CD4-positive, alpha-beta T cell treated with Interleukin-17A for 1 hour (primary cell): ENCODE results near the gene FCN2.

ENCODE experiments used
- DNase-seq: peaks from one replicate; pipeline ENCODE4 v3.0.0-alpha.2; 2020

Gene FCN2

DNA sequence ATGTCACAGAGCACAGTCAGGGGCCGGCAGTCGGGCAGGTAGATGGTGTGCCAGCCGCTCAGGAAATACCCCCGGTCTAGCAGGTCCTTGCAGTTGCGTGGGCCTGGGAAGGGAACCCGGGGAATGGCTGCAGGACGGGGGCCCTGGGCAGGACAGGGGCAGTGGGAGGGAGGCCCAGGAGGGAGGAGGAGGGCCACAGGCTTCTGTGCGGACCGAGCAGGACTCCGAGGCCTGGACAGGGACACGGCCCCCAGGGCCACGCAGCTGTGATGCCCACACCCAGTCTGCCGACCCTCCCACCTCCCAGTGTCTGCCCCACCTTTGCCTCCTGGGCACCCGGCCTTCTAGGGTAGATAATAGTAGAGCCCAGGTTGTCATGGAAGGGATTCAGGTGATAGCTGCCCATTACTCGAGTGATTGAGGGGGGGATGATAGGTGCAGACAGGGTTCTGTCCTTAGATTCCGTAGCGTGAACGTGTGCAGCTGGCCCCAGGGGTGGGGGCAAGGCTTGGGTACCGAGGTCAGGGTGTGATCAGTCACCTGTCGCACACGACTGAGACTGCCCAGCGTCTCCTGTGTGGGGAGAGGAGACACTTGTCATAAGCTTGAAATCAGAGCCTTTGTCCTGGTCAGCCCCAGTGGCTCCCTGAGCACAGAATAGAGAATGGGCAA is 32.6 kb downstream of the FCN2 start:
- no peak for DNase-seq

DNA sequence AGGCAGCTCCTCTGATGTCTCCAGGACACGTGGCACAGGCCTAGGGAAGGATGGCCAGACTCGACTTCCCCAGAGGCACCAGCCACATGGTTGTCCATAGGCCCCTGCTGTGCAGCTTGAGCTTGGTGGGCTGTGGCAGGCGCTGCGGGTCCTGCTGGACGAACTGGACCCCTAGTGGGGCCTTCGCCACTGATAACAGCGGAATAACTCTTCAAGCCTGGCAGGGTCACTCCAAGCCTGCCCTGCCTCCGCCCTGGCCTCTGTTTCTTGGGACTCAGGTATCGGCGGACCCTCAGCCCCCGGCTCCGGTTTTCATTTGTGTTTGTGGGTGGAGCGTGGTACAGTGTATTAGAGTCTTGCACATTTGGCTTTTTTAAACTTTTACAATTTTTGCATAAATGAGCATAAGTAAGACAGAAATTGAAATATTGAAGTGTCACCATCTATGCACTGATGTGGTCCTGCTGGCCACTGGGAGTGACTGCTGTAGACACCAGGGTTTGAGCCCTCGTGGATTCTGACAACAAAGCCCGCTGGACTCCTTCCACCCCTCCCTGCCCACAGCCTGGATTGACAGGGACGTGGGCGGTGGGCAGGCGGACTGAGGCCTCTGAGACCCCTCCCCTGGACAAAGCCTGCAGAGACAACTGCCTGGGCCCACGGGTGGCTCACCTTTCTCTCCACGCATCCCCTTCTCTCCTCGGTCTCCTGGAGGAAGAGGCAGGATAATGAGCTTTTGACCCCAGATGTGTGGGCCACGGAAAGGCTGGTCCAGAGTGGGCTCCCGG is 33.3 kb downstream of the FCN2 start:
- DNase-seq: no peak

DNA sequence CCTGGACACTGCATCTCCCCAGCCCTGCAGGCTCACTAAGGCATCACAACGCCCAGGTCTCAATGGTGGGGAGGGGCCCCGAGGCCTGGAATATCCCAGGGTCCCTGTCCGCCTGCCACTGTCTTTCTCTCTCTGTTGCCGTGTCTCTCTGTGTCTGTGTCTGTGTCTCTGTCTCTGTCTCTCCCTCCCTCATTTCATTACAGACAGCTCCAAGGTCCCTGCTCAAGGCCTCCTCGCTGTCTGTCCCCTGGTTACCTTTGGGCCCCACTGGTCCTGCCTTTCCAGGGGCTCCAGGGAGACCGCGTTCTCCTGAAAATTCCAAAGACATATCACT is 33.9 kb downstream of the FCN2 start:
- no peak for DNase-seq

DNA sequence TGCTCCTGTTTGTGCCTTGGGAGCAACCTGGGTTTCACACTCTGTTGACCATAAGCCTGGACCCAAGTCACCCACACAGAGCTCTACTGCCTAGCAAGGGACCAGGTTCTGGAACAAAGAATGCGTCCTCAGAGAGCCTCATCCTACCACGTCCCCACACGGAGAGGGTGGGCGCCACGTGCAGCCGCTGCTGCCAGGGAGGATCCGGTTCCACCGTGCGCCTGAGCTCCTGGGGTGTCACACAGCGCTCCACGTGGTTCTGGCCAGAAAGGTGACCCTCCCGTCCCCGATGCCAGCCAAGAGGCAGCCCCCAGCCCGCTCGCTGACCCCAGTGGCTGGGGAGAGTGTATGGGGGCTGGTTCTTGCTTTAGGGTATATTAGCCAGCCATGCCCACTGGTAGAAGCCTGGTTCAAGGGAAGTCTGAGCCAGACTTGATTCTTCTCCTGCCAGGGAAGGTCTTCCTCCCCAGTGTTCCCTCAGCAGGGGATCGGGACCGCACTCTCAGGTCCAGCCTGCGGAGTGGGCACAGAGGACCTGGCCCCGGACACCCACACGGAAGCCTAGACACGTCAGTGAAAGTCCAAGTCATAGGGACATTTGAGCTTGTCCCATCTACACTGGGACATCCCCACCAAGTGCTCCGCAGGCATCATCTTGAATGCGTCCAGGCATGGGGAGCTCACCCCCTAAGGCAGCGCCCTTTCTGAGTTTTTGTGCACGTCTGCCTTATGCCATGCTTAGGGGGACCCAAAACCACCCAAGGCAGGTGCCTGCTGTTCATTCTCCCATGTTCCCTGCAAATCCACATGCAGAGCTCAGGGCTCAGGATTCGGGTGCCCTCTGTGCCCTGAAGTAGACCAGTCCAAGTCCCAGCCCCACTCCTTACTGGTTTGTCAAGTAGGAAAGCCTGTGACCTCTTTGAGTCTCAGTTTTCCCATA is 34.7 kb downstream of the FCN2 start:
- no peak for DNase-seq

DNA sequence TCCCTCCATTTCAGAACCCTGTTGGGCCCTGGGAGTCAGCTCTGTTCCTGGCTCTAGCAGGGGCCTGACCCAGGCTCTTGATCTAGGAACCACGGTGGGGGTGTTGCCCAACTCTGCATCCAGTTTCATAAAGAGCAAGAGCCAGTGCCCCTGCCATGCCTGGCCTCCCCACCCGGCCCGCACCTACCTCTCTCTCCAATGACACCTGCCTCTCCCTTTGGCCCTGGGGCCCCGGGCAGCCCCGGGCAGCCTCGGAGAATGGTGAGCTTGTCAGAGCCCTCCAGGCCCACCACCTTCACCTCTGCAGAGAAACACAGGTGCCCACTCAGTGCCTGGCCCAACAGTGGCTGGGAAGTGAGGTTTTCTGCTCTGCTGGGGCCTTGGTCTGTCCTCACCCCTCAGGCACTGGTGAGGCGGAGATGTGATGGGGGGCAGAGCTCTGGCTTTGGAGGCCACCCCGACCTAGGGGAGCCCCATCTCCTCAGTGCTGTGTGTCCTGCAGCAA is 35.6 kb downstream of the FCN2 start:
- DNase-seq: no peak

DNA sequence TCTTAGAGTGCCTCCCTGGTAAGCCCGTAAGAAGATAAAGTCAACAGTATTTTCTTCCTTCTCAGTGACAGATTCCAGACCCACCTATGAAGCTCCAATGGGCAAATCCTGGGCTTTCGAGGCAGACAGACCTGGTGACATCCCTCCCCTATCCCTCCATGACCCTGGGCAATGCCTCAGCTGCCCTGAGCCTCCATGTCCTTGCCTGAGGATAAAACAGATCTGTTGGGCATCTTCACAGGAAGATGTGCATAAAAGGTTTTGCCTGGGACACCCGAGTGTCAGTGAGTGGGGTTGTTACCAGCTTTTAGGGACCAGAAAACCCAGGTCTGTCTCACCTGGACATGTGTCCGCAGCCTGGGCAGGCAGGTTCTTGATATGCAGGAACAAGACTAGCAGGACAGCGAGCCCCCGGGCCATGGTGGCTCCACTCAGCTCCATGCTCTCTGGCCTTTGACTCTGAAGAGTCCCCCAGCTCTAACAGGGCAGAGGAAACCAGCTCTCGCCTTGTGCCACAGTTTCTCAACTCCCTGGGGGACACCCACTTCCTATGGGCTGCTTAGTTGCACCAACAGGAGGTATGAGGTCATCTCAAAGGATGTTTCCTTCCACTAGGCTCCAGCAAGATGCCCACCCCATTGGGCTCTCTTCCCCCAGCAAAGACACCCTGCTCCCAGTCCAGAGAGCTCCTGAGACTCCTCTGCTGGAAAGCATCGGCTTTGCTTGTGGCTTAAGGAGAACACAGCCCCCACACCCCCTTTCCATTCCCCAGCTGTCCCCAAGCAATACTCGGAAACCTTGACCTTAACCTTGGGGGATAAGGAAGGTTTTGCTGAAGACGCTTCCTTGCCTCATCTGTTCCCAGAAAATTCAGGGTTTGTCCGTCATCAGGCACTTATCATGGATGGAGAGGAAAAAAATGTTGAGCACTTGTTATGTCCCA is 37.1 kb downstream of the FCN2 start, which contains the start of gene FCN1:
TSS of gene FCN1 (minus strand) at position 482 of the 943 bp plus-strand sequence. CDS start at position 441, 41 bp downstream.
- no peak for DNase-seq

DNA sequence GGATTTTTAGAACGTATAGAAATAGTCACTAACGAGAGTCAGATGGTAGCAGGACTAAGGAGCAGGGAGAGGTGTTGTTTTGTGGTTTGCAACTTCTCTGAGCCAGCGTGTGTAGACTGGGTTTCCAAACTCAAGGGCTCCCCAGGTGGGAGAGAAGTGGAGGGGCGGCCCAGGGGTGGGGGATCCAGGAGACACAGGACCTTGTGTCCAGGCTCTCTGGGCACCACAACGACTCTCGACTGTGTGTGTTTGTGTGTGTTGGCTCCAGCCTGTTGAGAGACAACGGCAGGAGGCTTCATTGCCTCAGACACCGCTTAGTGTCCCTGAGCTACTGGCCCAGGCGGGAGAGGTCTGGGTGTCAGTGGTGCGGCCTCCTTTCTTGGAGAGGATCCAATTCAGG is 38.0 kb downstream of the FCN2 start:
- DNase-seq: no peak

DNA sequence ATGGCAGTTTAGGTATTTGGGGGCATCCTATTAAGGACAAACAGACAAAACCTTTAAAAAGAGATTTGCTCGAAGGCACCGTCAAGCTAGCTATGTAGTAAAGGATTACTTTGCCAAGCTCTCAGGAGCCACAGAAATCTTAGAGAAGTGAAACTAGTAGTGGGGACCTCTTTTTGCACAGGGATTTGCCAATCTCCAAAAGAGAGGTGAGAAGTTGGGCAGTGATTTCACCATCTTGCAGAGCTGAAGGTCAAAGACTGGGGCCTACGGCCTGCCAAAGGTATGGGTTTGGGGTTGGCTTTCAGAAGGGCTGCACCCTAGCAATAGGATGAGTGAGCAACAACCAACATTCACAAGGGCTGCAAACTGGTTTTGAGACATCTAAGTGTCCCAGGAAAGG is 38.7 kb downstream of the FCN2 start:
- DNase-seq: no peak

DNA sequence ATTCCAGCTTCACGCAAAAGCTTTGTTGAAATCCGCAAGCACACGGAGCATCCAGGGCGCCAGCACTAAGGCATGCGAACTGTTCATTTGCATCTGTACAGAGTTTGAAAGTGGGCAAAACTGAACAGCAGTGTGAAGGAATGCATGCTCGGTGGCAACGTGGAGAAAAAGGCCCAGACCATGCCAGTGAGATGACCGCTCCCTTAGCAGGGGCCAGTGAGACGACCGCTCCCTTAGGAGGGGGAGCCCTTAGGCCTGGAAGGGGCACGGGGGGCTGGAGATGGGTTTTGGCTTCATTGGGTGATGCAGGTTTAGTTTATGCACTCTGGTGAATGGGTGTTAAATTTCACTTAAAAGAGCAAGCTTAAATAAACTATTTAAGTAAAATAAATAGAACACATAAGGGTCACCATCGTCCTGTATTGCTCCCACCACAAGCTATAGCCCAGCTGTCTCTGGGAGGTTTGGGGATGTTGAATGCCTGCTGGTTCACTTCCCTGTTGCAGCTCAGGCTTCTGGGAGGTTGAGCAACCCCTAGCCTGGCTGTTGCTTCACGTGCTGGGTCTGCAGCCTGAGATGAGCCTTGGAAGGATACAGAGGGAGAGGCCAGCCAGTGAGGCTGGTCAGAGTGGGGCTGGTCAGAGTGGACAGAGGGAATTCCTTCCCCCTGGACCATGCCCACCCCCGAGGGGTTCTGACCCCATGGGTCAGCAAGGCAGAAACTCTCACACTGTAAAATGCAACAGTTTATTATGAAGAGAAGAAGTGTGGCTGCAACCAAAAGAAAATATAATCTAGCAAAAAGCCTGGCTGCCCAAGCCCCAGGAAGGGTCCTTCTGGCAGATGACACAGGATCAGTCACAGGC is 41.7 kb downstream of the FCN2 start:
- DNase-seq: no peak

DNA sequence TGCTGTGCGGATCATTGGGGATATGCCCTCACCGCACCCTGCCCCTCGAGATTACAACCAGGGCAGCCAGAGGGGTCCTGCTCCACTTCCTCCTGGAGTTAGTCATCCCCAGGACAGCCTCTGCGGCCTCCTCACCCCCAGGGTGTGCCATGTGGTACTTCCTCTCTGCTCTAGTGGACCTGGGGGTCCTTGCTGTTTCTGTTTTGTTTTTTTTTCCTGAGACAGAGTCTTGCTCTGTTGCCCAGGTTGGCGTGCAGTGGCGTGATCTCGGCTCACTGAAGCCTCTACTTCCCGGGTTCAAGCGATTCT is 42.3 kb downstream of the FCN2 start:
- no peak for DNase-seq

DNA sequence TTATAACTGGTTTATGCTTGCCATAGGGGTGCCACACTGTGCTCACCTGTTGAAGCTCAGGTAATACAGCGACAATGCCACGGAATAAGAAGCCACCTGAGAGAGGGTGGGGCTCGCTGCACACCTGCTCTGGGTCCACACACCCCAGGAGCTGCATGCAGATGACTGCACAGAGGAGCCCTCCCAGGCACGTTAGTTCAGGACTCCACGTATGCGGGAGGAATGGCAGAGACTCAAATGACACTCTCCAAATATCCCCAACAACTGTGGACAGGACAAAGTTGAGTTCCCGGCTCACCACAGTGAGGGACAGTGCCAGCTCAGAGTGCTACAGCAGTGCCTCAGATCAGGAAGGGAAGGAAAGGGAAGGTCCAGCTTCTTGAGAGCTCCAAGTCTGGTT is 42.9 kb downstream of the FCN2 start:
- no peak for DNase-seq

DNA sequence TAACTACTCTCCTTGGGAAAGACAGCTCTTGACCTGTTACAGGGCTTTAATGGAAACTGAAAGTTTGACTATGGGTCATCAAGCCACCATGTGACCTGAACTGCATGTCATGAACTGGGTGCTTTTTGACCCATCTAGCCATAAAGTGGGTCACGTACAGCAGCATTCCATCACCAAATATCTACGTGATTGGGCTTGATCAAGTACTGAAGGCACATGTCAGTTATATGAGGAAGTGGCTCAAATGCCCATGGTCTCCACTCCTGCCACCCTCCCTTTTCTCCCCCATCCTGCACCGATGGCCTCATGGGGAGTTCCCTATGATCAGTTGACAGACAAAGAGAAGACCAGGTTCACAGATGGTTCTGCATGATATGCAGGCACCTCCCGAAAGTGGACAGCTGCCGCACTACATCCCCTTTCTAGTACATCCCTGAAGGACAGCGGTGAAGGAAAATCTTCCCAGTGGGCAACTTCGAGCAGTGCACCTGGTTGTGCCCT is 44.5 kb downstream of the FCN2 start:
- no peak for DNase-seq

DNA sequence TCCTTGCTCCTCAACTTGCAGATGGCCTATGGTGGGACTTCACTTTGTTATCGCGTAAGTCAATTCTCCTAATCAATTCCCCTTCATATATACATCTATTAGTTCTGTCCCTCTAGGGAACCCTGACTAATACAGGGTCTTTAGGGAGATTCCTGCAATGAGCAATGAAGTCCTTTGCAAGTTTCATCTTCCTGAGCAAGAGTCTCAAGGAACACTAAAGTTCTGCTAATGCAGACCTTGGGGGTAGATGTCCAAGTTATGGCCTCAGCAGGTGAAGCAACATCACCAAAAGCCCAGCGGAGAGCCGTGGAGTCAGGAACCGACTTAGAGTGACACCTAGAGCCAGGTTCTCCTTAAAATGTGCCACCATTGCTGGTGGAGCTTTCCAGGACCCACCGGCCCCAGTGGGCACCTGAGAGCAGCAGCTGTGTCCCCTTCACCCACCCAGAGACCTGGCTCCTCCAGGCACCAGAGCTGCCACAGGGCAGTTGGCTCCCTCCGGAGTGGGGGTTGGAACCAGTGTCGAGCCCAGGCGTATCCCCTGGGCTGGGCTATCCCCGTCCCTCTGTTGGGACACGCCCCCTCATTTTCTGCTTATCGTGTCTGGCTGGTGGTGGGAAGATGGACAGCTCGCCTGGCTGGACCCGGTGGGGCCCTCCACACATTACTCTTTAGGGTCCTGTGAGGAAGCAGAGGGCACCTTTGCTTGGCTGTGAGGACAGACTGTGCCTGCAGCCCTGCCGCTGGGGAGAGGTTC is 48.0 kb downstream of the FCN2 start:
- no peak for DNase-seq

DNA sequence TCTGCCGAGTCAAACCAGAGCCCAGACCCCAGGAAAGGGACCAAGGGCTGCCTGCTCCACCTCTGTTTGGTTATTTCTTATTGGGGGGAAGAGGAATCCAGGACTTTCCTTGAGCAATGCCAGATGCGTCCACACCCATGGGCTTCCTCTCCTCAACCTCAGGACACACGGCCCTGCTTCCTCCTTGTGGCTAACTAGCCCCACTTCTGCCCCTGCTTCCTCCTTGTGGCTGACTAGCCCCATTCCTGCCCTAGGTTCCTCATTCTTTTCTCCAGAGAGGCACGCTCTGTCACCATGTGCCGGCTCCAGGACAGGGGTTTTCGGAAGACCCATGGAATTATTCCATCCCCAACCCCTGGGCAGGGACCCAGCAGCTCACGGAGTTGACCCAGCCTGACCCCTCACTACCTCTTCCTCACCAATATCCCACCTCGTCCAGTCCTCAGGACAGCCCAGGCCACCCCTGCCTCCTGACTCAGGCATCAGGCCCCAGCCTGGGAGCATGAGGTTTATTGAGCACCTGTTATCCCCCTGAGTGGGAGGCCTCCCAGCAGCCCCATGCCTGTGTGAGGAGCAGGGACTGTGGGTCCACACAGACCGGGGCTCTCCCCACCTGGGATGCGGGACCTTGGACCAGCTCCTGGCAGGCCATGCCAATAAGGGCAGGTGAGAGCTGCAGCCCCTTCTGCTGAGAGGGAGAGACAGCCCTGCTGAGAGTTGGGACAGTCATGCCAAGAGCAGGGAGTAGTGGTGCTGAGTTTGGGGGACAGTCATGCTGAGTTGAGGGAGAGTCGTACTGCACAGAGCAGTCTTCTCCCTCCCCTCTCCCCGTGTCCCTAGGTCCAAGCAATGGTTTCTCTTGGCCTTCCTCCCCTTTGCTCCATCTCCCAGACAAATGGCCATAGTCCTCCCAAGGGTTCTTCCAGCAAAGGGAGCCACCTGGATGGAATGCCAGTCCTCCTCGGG is 48.9 kb downstream of the FCN2 start:
- peak; percentile 8 for DNase-seq

DNA sequence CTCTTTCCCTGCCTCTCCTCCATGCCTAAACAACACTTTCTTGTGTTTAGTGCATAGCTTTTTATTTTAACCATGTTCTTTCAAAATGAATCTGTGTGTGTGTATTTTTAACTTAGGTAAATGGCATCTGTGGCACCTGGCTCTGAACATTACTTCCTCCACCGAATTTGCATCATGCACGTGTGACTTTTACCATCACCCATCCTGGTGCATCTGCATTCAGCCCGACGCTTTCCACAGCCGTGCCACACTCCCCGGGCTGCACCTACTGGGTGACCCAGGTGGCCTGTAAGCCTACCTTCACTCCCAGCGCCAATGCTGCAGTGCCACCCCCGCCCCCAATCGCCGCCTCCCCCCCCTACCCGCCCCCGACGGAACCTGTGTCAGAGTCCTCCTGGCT is 49.8 kb downstream of the FCN2 start:
- DNase-seq: no peak

DNA sequence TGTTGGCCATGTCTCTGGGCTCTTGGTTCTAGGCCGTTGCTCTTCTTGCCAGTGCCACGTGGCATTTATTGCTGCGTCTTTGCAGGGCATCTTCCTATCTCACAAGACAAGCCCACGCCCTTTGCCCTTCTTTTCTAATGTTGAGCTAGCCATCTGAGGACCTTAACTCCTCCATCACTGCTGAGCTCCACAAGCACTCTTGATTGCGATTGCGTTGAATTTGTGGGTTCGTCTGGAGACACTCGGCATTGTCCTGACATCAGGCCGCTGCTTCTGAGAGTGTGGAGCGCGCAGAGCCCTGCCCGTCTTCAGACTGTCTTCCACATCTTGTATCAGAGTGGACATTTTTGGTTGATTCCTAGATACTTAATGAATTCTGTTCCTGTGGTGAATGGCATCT is 51.6 kb downstream of the FCN2 start:
- no peak for DNase-seq

DNA sequence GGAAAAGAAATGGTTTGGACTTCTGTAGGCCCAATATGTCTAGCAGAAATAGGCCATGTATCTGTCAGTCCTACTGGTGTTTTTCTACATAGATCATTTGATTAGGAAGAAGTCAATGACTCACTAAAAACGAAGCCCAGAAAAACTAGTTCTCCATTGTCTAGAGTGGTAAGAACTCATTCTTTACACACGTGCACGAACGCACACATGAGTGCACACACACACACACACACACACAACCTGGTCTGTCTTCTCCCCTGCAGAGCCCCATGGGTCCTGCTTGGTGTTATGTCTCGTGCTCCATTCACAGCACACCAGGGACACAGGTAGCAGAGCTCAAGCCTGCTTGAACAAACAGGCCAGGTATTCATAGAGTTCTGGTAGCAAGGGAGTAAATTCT is 52.0 kb downstream of the FCN2 start:
- no peak for DNase-seq

DNA sequence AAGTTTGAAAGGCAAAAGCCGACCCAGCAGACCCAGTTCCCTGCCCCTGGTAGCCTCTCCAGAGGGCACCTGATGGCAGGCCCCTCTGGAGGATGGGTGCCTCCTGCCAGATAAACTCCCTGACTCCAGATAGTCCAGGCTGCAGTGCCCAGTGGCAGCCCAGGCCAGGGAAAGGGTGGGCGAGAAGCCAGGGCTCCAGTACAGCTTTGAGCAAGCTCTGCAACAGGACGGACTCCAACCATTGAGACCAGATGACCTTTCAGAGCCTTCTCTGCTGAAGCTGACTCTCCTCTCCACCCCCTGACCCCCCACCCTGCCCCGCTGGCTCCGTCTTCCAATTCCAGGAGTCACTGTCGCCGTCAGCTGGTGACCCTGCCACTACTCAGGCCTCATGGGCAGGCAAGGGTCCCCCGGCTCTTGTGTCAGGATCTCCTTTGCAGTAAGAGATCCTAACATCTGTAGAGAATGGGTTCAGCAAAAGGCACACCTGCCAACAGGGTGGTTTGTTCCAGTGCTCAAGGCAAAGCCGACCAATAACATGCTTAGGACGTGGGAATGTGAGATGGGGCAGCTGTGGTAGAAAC is 52.6 kb downstream of the FCN2 start:
- no peak for DNase-seq
